HEK293 (cell line): Measurements from ENCODE around the gene BRCA2.
A peak's percentile ranks its signal among the peaks of the same experiment; 100 is the strongest.

Experiments used
- CTCF ChIA-PET: fragments of 350-600 bp; formaldehyde crosslinking; extraction: SDS; loops from one replicate; lab custom pipeline; 2021; ENCODE audit warnings: antibody characterized with exemption; lab: Yijun Ruan, JAX
- POLR2A ChIA-PET: fragments of 300-600 bp; formaldehyde crosslinking; extraction: SDS; loops from one replicate; lab custom pipeline; 2020; ENCODE audit warnings: antibody characterized with exemption, inconsistent platforms; lab: Yijun Ruan, JAX
- H3K27ac ChIP-seq: fragments of 200-500 bp; sonication (Bioruptor generic); 2 replicates; pipeline ENCODE4 v1.5.1; 2014; ENCODE audit warnings: low read depth, low read length, control low read depth, inconsistent platforms; ENCODE audit errors: extremely low read depth
- H3K36me3 ChIP-seq, 2 experiments: fragments of 200-500 bp in 1 of 2; sonication (Bioruptor generic) in 1 of 2; 1 replicate in 1 of 2; 2 replicates in 1 of 2; pipeline ENCODE4 v1.5.1; 2014 to 2017; ENCODE audit warnings: inconsistent platforms in 2 of 2, low read length in 2 of 2; ENCODE audit not compliant: control insufficient read depth in 2 of 2, insufficient read depth in 1 of 2
- H3K4me1 ChIP-seq: fragments of 200-500 bp; sonication (Bioruptor generic); 2 replicates; pipeline ENCODE4 v1.5.1; 2014; ENCODE audit warnings: mild to moderate bottlenecking, low read length, inconsistent platforms; ENCODE audit not compliant: control insufficient read depth, insufficient read depth
- H3K4me3 ChIP-seq: 2 replicates; pipeline ENCODE4 v1.5.1; 2011; ENCODE audit warnings: low read depth, mild to moderate bottlenecking, control low read depth, low read length, moderate library complexity
- H3K9me3 ChIP-seq: fragments of 200-500 bp; sonication (Bioruptor generic); 2 replicates; pipeline ENCODE4 v1.5.1; 2014; ENCODE audit warnings: low read depth, low read length, inconsistent platforms; ENCODE audit not compliant: control insufficient read depth, insufficient read depth
- GFI1B ChIP-seq: fragments of 450-650 bp; formaldehyde crosslinking; IDR thresholded peaks from 2 replicates; pipeline ENCODE4 v1.5.1; 2016; ENCODE audit warnings: missing biosample characterization, missing genetic modification characterization
- PATZ1 ChIP-seq: fragments of 450-650 bp; formaldehyde crosslinking; IDR thresholded peaks from 2 replicates; pipeline ENCODE4 v1.5.1; 2016; ENCODE audit warnings: missing biosample characterization, missing genetic modification characterization
- WT1 ChIP-seq: fragments of 450-650 bp; formaldehyde crosslinking; IDR thresholded peaks from 2 replicates; pipeline ENCODE4 v1.5.1; 2016; ENCODE audit warnings: missing biosample characterization, missing genetic modification characterization
- ZBTB11 ChIP-seq: fragments of 450-650 bp; formaldehyde crosslinking; conservative IDR thresholded peaks from 2 replicates; pipeline ENCODE4 v1.5.1; 2016; ENCODE audit warnings: low read depth, missing biosample characterization, missing genetic modification characterization
- ZNF148 ChIP-seq: fragments of 450-650 bp; formaldehyde crosslinking; IDR thresholded peaks from 2 replicates; pipeline ENCODE4 v1.5.0; 2017; ENCODE audit warnings: missing biosample characterization, missing genetic modification characterization, borderline replicate concordance
- ZNF155 ChIP-seq: fragments of 450-650 bp; formaldehyde crosslinking; IDR thresholded peaks from 2 replicates; pipeline ENCODE4 v1.5.1; 2016; ENCODE audit warnings: missing biosample characterization, missing genetic modification characterization
- ZNF169 ChIP-seq: fragments of 450-650 bp; formaldehyde crosslinking; IDR thresholded peaks from 2 replicates; pipeline ENCODE4 v1.5.1; 2016; ENCODE audit warnings: missing biosample characterization, missing genetic modification characterization
- ZNF19 ChIP-seq: fragments of 450-650 bp; formaldehyde crosslinking; IDR thresholded peaks from 2 replicates; pipeline ENCODE4; 2016; ENCODE audit warnings: missing biosample characterization, missing genetic modification characterization, low read depth
- ZNF274 ChIP-seq, 2 experiments: fragments of 200-500 bp in 1 of 2; fragments of 450-650 bp in 1 of 2; sonication (Bioruptor generic) in 1 of 2; formaldehyde crosslinking in 1 of 2; IDR thresholded peaks; 2 replicates each; pipeline versions ENCODE4 v1.5.1 to v1.6.1; 2014 to 2016; ENCODE audit warnings: borderline replicate concordance in 1 of 2, inconsistent platforms in 1 of 2, low read length in 1 of 2, missing biosample characterization in 1 of 2, missing genetic modification characterization in 1 of 2
- ZNF335 ChIP-seq: fragments of 450-650 bp; formaldehyde crosslinking; conservative IDR thresholded peaks from 2 replicates; pipeline ENCODE4 v1.5.1; 2016; ENCODE audit warnings: missing biosample characterization, missing genetic modification characterization
- ZNF391 ChIP-seq: fragments of 450-650 bp; formaldehyde crosslinking; IDR thresholded peaks from 2 replicates; pipeline ENCODE4 v1.5.1; 2016; ENCODE audit warnings: low read depth, missing biosample characterization, missing genetic modification characterization, borderline replicate concordance
- ZNF548 ChIP-seq: fragments of 450-650 bp; formaldehyde crosslinking; IDR thresholded peaks from 2 replicates; pipeline ENCODE4 v1.5.1; 2016; ENCODE audit warnings: missing biosample characterization, missing genetic modification characterization
- ZNF555 ChIP-seq: fragments of 450-650 bp; formaldehyde crosslinking; conservative IDR thresholded peaks from 2 replicates; pipeline ENCODE4 v1.5.1; 2017; ENCODE audit warnings: missing biosample characterization, mild to moderate bottlenecking, missing genetic modification characterization, inconsistent platforms
- ZNF585B ChIP-seq: fragments of 450-650 bp; formaldehyde crosslinking; IDR thresholded peaks from 2 replicates; pipeline ENCODE4 v1.5.1; 2016; ENCODE audit warnings: missing biosample characterization, missing genetic modification characterization
- ZNF623 ChIP-seq: fragments of 450-650 bp; formaldehyde crosslinking; IDR thresholded peaks from 2 replicates; pipeline ENCODE4 v1.5.1; 2016; ENCODE audit warnings: missing biosample characterization, missing genetic modification characterization
- ZNF645 ChIP-seq: fragments of 450-650 bp; formaldehyde crosslinking; IDR thresholded peaks from 2 replicates; pipeline ENCODE4; 2016; ENCODE audit warnings: missing biosample characterization, missing genetic modification characterization
- ZNF677 ChIP-seq: fragments of 450-650 bp; IDR thresholded peaks from 2 replicates; pipeline ENCODE4 v1.5.0; 2018; ENCODE audit warnings: missing biosample characterization, mild to moderate bottlenecking, missing genetic modification characterization, moderate library complexity
- TF ChIP-seq, protein P1 (sequence below): fragments of 450-650 bp; formaldehyde crosslinking; IDR thresholded peaks from 2 replicates; pipeline ENCODE4 v1.5.1; 2016; ENCODE audit warnings: missing biosample characterization, missing genetic modification characterization
- TF ChIP-seq, protein P2 (sequence below): fragments of 450-650 bp; formaldehyde crosslinking; IDR thresholded peaks from 2 replicates; pipeline ENCODE4 v1.5.1; 2016; ENCODE audit warnings: missing biosample characterization, missing genetic modification characterization
- TF ChIP-seq, protein P3 (sequence below): fragments of 450-650 bp; formaldehyde crosslinking; IDR thresholded peaks from 2 replicates; pipeline ENCODE4 v1.5.1; 2017; ENCODE audit warnings: missing biosample characterization, missing genetic modification characterization

The BRCA2 gene

GRCh38 chr13:32426191-32426989 lies 111.1 kb downstream of the BRCA2 start (continued):
- TF ChIP-seq, protein P1, sequence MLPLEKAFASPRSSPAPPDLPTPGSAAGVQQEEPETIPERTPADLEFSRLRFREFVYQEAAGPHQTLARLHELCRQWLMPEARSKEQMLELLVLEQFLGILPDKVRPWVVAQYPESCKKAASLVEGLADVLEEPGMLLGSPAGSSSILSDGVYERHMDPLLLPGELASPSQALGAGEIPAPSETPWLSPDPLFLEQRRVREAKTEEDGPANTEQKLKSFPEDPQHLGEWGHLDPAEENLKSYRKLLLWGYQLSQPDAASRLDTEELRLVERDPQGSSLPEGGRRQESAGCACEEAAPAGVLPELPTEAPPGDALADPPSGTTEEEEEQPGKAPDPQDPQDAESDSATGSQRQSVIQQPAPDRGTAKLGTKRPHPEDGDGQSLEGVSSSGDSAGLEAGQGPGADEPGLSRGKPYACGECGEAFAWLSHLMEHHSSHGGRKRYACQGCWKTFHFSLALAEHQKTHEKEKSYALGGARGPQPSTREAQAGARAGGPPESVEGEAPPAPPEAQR, result no peak
- TF ChIP-seq ZNF645 (tag by site-specific recombination) (no peak), ZNF391 (no peak), ZNF548 (no peak)
- TF ChIP-seq, protein P2, sequence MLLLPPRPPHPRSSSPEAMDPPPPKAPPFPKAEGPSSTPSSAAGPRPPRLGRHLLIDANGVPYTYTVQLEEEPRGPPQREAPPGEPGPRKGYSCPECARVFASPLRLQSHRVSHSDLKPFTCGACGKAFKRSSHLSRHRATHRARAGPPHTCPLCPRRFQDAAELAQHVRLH (tag by site-specific recombination), result no peak

DNA sequence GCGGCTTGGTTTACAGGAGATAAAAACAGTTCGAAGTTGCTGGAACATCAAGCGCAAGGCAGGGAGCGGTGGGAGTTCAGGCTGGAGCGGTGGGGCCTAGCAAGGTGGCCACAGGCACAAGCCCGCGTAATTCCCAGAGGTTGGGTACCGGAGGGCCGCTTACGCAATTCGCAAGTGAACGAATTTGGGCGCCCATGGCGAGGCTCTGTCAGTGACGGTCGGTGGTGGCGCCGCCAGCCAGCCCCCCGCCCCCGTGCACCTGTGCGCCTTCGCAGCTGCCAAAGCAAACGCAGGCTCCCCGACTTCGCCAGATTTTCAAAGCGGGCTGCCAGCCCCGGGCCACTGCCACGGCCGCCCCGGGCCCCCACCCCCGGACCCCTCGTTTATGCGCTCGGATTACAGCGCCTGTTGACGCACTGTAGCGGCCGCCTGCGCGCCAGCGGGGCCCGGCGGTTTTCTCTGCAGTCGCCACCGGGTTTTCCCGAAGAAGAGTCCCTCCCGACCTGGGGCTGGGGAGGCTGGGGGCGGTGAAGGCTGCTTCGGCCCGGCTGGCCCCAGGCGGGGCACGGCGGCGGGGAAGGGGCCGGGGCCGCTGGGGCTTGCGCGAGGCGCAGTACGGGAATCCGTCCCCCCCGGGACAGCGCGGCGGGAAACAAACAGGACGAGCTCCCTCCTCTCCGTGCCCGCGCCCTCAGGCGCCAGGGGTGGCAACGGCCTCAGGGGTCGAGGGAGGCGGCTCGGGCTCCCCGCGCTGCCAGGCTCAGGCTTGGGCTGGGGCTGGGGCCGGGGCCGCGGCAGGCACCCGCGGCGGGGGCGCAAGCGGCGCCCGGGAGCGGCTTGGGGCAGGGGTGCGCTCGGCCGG lies 111.9 kb downstream of the BRCA2 start:
- ChIA-PET CTCF (no interaction called here), POLR2A (interaction anchor here (0.9 to 1.2 kb wide), 2 partner anchors 112 kb away, joined by 3 read pairs; partner anchors contain the start of genes BRCA2, N4BP2L2 and ZAR1L)
- Histone ChIP-seq H3K4me3 (peak overlapping the region; percentile 57), H3K36me3 (peaks cover 0 to 4% of the 10 kb centered on the region in 2 experiments; a peak in 1 of 3 replicates), H3K4me1 (no peaks in the 10 kb centered on the region), H3K27ac (peak overlapping the region; percentile 49; the same call in 1 of the 2 replicates), H3K9me3 (no peaks in the 10 kb centered on the region)
- TF ChIP-seq ZNF19 (tag by site-specific recombination) (no peak), ZNF155 (no peak), ZNF148 (no peak), ZNF169 (tag by site-specific recombination) (no peak), WT1 (tag by site-specific recombination) (no peak), ZNF677 (tag by site-specific recombination) (peak; percentile 54; the same call in 1 of the 2 replicates), ZNF555 (tag by site-specific recombination) (no peak), ZNF585B (tag by site-specific recombination) (no peak), ZNF335 (peak; percentile 86), ZNF274 (IDR thresholded peaks at IDR 0.05; ENCODE audit: low read length) (no peak), ZNF274 (tag by site-specific recombination; IDR thresholded peaks at IDR 0.05; ENCODE audit: borderline replicate concordance) (no peak), PATZ1 (tag by site-specific recombination) (peak; percentile 65), GFI1B (no peak), ZNF623 (no peak), ZBTB11 (no peak)
- TF ChIP-seq, protein P3, sequence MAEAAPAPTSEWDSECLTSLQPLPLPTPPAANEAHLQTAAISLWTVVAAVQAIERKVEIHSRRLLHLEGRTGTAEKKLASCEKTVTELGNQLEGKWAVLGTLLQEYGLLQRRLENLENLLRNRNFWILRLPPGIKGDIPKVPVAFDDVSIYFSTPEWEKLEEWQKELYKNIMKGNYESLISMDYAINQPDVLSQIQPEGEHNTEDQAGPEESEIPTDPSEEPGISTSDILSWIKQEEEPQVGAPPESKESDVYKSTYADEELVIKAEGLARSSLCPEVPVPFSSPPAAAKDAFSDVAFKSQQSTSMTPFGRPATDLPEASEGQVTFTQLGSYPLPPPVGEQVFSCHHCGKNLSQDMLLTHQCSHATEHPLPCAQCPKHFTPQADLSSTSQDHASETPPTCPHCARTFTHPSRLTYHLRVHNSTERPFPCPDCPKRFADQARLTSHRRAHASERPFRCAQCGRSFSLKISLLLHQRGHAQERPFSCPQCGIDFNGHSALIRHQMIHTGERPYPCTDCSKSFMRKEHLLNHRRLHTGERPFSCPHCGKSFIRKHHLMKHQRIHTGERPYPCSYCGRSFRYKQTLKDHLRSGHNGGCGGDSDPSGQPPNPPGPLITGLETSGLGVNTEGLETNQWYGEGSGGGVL (tag by site-specific recombination), result peak; percentile 15; the same call in 1 of the 2 replicates
